WTC11 (cell line): ENCODE results near the gene RASGEF1C. TPM values are rescaled to one million over a fixed set of nuclear protein-coding genes. Genes with fewer than 3 reads are reported as not detected.

Experiments
- ATAC-seq: fragments of 200-7000 bp; cut with Tn5 transposase; 2 replicates; pipeline ENCODE4 v1.10.0; 2021; ENCODE audit warnings: mild to moderate bottlenecking, moderate library complexity
- CTCF ChIA-PET: fragments of 300-600 bp; sonication (Branson Sonifier 250); formaldehyde crosslinking; loops from one replicate; lab custom pipeline; 2021; ENCODE audit warnings: antibody characterized with exemption; lab: Charles Lee
- POLR2A ChIA-PET: fragments of 350-600 bp; sonication (Branson Sonifier 250); formaldehyde crosslinking; loops from one replicate; lab custom pipeline; 2021; ENCODE audit warnings: antibody characterized with exemption; lab: Charles Lee
- DNase-seq: peaks from one replicate; pipeline ENCODE4 v3.0.0; 2021; ENCODE audit warnings: low spot score
- H3K27ac Mint-ChIP-seq: 2 replicates; pipeline ENCODE4 v1.8.0; 2021; ENCODE audit warnings: mixed read lengths
- H3K27me3 Mint-ChIP-seq: 2 replicates; pipeline ENCODE4 v1.8.0; 2021; ENCODE audit warnings: low read depth, mild to moderate bottlenecking, moderate library complexity, mixed read lengths
- H3K36me3 Mint-ChIP-seq: 2 replicates; pipeline ENCODE4 v1.8.0; 2021; ENCODE audit warnings: mixed read lengths
- H3K4me1 Mint-ChIP-seq: 2 replicates; pipeline ENCODE4 v1.8.0; 2022; ENCODE audit warnings: mixed read lengths
- H3K4me3 Mint-ChIP-seq: 2 replicates; pipeline ENCODE4 v1.8.0; 2021; ENCODE audit warnings: mild to moderate bottlenecking, moderate library complexity, mixed read lengths
- H3K9me3 Mint-ChIP-seq: 2 replicates; pipeline ENCODE4 v1.8.0; 2021; ENCODE audit warnings: mixed read lengths
- ATF3 ChIP-seq: sonication (generic); formaldehyde crosslinking; conservative IDR thresholded peaks from 2 replicates; pipeline ENCODE4 v1.8.1; 2022; ENCODE audit warnings: mild to moderate bottlenecking, missing genetic modification reagents
- CBFB ChIP-seq: sonication (generic); formaldehyde crosslinking; IDR thresholded peaks from 2 replicates; pipeline ENCODE4 v1.8.1; 2022; ENCODE audit warnings: mild to moderate bottlenecking, low read depth, missing genetic modification reagents
- EMX1 ChIP-seq: fragments of 250-450 bp; sonication (Bioruptor Pico); IDR thresholded peaks from 2 replicates; pipeline ENCODE4 v1.8.0; 2021; ENCODE audit warnings: mild to moderate bottlenecking
- ETV6 ChIP-seq: sonication (generic); formaldehyde crosslinking; IDR thresholded peaks from 2 replicates; pipeline ENCODE4 v1.8.1; 2022; ENCODE audit warnings: mild to moderate bottlenecking, missing genetic modification reagents
- FOXP1 ChIP-seq: sonication (generic); formaldehyde crosslinking; IDR thresholded peaks from 2 replicates; pipeline ENCODE4 v1.8.0; 2022; ENCODE audit warnings: missing genetic modification reagents, mild to moderate bottlenecking, moderate library complexity, borderline replicate concordance
- GABPB1 ChIP-seq: sonication (generic); formaldehyde crosslinking; IDR thresholded peaks from 2 replicates; pipeline ENCODE4 v1.8.1; 2023; ENCODE audit warnings: mild to moderate bottlenecking, missing genetic modification reagents
- GRHL2 ChIP-seq: fragments of 250-450 bp; sonication (Bioruptor Pico); IDR thresholded peaks from 2 replicates; pipeline ENCODE4 v1.8.0; 2022; ENCODE audit warnings: mild to moderate bottlenecking, moderate library complexity; ENCODE audit not compliant: insufficient replicate concordance, severe bottlenecking
- HMGA2 ChIP-seq: fragments of 250-450 bp; sonication (Bioruptor Pico); IDR thresholded peaks from 2 replicates; pipeline ENCODE4 v1.4.0; 2021; ENCODE audit warnings: mild to moderate bottlenecking, moderate library complexity
- HMGXB4 ChIP-seq: sonication (generic); formaldehyde crosslinking; IDR thresholded peaks from 2 replicates; pipeline ENCODE4 v1.8.1; 2023; ENCODE audit warnings: mild to moderate bottlenecking, moderate library complexity, missing genetic modification reagents
- IRF2 ChIP-seq: sonication (generic); formaldehyde crosslinking; IDR thresholded peaks from 2 replicates; pipeline ENCODE4 v1.8.0; 2022; ENCODE audit warnings: low read depth, missing genetic modification reagents, borderline replicate concordance
- JUN ChIP-seq: sonication (generic); formaldehyde crosslinking; IDR thresholded peaks from 2 replicates; pipeline ENCODE4 v1.8.0; 2023; ENCODE audit warnings: mild to moderate bottlenecking, missing genetic modification reagents
- NFATC4 ChIP-seq: fragments of 250-450 bp; sonication (Bioruptor Pico); IDR thresholded peaks from 2 replicates; pipeline ENCODE4 v1.9.0; 2021; ENCODE audit warnings: mild to moderate bottlenecking
- NR3C1 ChIP-seq: sonication (generic); formaldehyde crosslinking; conservative IDR thresholded peaks from 2 replicates; pipeline ENCODE4 v1.8.1; 2023; ENCODE audit warnings: low read depth, mild to moderate bottlenecking, missing genetic modification reagents
- PRRX2 ChIP-seq: fragments of 250-450 bp; sonication (Bioruptor Pico); IDR thresholded peaks from 2 replicates; pipeline ENCODE4 v1.8.0; 2021; ENCODE audit warnings: mild to moderate bottlenecking
- SMAD3 ChIP-seq: sonication (generic); formaldehyde crosslinking; IDR thresholded peaks from 2 replicates; pipeline ENCODE4 v1.8.0; 2022; ENCODE audit warnings: missing genetic modification reagents, mild to moderate bottlenecking, borderline replicate concordance
- STAT6 ChIP-seq: sonication (generic); formaldehyde crosslinking; conservative IDR thresholded peaks from 2 replicates; pipeline ENCODE4 v1.8.1; 2023; ENCODE audit warnings: mild to moderate bottlenecking, low read depth, missing genetic modification reagents, moderate library complexity
- ZBTB43 ChIP-seq: sonication (generic); formaldehyde crosslinking; IDR thresholded peaks from 2 replicates; pipeline ENCODE4 v1.8.1; 2023; ENCODE audit warnings: mild to moderate bottlenecking, missing genetic modification reagents
- ZNF219 ChIP-seq: sonication (generic); formaldehyde crosslinking; IDR thresholded peaks from 2 replicates; pipeline ENCODE4 v1.8.0; 2023; ENCODE audit warnings: missing genetic modification reagents, mild to moderate bottlenecking, borderline replicate concordance
- ZNF263 ChIP-seq: sonication (generic); formaldehyde crosslinking; IDR thresholded peaks from 2 replicates; pipeline ENCODE4 v1.8.1; 2022; ENCODE audit warnings: low read depth, mild to moderate bottlenecking, moderate library complexity, missing genetic modification reagents
- total RNA-seq: library from RNA; stranded (reverse); gene quantifications from 3 replicates; pipeline ENCODE4 v1.2.3, GENCODE V29; 2021
- TF ChIP-seq, protein P1 (sequence below): fragments of 250-450 bp; sonication (Bioruptor Pico); IDR thresholded peaks from 2 replicates; pipeline ENCODE4 v1.9.0; 2021; ENCODE audit warnings: moderate library complexity, mild to moderate bottlenecking, inconsistent platforms, borderline replicate concordance
- TF ChIP-seq, protein P2 (sequence below): fragments of 250-450 bp; sonication (Bioruptor Pico); IDR thresholded peaks from 2 replicates; pipeline ENCODE4 v2.1.2; 2022; ENCODE audit warnings: mild to moderate bottlenecking, moderate library complexity
- TF ChIP-seq, protein P3 (sequence below): fragments of 250-450 bp; sonication (Bioruptor Pico); IDR thresholded peaks from 2 replicates; pipeline ENCODE4 v1.9.0; 2021; ENCODE audit warnings: mild to moderate bottlenecking
- TF ChIP-seq, protein P4 (sequence below): sonication (generic); formaldehyde crosslinking; IDR thresholded peaks from 2 replicates; pipeline ENCODE4 v1.8.0; 2023; ENCODE audit warnings: mild to moderate bottlenecking, missing genetic modification reagents

The RASGEF1C gene
- total RNA-seq, 1 experiment from 2014 or later, result 0.96 TPM

DNA sequence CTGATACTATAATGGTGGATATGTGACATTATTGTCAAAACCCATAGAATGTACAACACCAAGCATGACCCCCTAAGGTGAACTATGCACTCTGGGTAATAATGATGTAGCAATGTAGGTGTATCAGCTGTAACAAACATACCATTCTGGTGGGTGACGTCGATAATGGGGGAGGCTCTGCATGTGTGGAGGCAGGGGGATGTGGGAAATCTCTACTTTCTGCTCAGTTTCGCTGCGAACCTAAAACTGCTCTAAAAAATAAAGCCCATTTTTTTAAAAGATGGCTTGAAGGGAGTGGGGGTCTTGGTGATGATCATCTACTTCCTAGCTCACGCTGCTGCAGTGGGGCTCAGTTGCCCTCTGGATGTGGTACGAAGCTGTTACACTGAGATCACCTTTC is 51.1 kb downstream of the RASGEF1C start:
- ChIA-PET CTCF (no interaction called here), POLR2A (no interaction called here)
- Mint-ChIP-seq H3K36me3 (no peaks in the 10 kb centered on the region), H3K27ac (no peak overlapping the region), H3K9me3 (peaks cover 4% of the 10 kb centered on the region; the same call in 1 of the 2 replicates), H3K4me1 (no peaks in the 10 kb centered on the region), H3K4me3 (no peak overlapping the region), H3K27me3 (no peaks in the 10 kb centered on the region)
- ATAC-seq (no peak), DNase-seq (no peak)
- TF ChIP-seq CBFB (CRISPR knock-in tag) (no peak), JUN (CRISPR knock-in tag) (no peak), ZNF263 (no peak), PRRX2 (CRISPR knock-in tag) (no peak), IRF2 (no peak), ZNF219 (CRISPR knock-in tag) (no peak), NFATC4 (CRISPR knock-in tag) (no peak), ZBTB43 (no peak), SMAD3 (no peak), ETV6 (CRISPR knock-in tag) (no peak), NR3C1 (no peak), FOXP1 (CRISPR knock-in tag) (no peak), HMGXB4 (CRISPR knock-in tag) (no peak), HMGA2 (no peak), ATF3 (CRISPR knock-in tag) (no peak), GRHL2 (CRISPR knock-in tag) (no peak)
- TF ChIP-seq, protein P1, sequence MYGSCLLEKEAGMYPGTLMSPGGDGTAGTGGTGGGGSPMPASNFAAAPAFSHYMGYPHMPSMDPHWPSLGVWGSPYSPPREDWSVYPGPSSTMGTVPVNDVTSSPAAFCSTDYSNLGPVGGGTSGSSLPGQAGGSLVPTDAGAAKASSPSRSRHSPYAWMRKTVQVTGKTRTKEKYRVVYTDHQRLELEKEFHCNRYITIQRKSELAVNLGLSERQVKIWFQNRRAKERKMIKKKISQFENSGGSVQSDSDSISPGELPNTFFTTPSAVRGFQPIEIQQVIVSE (CRISPR knock-in tag), result no peak
- TF ChIP-seq, protein P2, sequence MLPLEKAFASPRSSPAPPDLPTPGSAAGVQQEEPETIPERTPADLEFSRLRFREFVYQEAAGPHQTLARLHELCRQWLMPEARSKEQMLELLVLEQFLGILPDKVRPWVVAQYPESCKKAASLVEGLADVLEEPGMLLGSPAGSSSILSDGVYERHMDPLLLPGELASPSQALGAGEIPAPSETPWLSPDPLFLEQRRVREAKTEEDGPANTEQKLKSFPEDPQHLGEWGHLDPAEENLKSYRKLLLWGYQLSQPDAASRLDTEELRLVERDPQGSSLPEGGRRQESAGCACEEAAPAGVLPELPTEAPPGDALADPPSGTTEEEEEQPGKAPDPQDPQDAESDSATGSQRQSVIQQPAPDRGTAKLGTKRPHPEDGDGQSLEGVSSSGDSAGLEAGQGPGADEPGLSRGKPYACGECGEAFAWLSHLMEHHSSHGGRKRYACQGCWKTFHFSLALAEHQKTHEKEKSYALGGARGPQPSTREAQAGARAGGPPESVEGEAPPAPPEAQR (CRISPR knock-in tag), result no peak

DNA sequence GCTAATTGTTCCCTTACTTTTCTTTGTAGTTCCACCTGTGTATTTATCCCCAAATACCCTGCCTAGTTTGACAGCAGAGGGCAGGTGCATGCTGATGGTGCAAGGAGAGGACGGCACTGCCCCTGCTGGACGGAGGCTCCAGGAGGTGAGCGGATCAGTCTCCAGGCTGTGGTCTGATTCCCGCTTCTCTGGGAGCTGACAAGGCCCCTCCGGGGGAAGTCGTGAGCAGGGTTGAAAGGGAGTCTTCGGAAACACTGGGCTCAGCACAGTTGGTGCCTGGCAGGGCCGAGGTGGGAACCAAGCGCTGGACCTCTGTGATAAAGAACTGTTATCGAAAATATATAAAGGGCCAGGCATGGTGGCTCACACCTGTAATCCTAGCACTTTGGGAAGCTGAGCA is 52.9 kb downstream of the RASGEF1C start:
- Mint-ChIP-seq H3K27me3 (no peaks in the 10 kb centered on the region), H3K27ac (no peak overlapping the region), H3K4me1 (no peaks in the 10 kb centered on the region), H3K4me3 (no peak overlapping the region), H3K36me3 (no peaks in the 10 kb centered on the region), H3K9me3 (peaks cover 4% of the 10 kb centered on the region; the same call in 1 of the 2 replicates)
- POLR2A ChIA-PET, result interaction anchor here (0.6 kb wide), 1 partner anchor 88 kb away, joined by 5 read pairs; no protein-coding TSS in a partner anchor
- CTCF ChIA-PET, result interaction anchor here (0.6 to 1.0 kb wide), 6 partner anchors 12 to 349 kb away, joined by 3 to 6 read pairs (median 4); no protein-coding TSS in a partner anchor
- peak; percentile 80 for ATAC-seq
- DNase-seq, result peak; percentile 47
- TF ChIP-seq, protein P3, sequence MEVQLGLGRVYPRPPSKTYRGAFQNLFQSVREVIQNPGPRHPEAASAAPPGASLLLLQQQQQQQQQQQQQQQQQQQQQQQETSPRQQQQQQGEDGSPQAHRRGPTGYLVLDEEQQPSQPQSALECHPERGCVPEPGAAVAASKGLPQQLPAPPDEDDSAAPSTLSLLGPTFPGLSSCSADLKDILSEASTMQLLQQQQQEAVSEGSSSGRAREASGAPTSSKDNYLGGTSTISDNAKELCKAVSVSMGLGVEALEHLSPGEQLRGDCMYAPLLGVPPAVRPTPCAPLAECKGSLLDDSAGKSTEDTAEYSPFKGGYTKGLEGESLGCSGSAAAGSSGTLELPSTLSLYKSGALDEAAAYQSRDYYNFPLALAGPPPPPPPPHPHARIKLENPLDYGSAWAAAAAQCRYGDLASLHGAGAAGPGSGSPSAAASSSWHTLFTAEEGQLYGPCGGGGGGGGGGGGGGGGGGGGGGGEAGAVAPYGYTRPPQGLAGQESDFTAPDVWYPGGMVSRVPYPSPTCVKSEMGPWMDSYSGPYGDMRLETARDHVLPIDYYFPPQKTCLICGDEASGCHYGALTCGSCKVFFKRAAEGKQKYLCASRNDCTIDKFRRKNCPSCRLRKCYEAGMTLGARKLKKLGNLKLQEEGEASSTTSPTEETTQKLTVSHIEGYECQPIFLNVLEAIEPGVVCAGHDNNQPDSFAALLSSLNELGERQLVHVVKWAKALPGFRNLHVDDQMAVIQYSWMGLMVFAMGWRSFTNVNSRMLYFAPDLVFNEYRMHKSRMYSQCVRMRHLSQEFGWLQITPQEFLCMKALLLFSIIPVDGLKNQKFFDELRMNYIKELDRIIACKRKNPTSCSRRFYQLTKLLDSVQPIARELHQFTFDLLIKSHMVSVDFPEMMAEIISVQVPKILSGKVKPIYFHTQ (CRISPR knock-in tag), result no peak
- TF ChIP-seq NFATC4 (CRISPR knock-in tag) (no peak), STAT6 (CRISPR knock-in tag) (no peak), EMX1 (no peak), GABPB1 (CRISPR knock-in tag) (no peak)
- TF ChIP-seq, protein P4, sequence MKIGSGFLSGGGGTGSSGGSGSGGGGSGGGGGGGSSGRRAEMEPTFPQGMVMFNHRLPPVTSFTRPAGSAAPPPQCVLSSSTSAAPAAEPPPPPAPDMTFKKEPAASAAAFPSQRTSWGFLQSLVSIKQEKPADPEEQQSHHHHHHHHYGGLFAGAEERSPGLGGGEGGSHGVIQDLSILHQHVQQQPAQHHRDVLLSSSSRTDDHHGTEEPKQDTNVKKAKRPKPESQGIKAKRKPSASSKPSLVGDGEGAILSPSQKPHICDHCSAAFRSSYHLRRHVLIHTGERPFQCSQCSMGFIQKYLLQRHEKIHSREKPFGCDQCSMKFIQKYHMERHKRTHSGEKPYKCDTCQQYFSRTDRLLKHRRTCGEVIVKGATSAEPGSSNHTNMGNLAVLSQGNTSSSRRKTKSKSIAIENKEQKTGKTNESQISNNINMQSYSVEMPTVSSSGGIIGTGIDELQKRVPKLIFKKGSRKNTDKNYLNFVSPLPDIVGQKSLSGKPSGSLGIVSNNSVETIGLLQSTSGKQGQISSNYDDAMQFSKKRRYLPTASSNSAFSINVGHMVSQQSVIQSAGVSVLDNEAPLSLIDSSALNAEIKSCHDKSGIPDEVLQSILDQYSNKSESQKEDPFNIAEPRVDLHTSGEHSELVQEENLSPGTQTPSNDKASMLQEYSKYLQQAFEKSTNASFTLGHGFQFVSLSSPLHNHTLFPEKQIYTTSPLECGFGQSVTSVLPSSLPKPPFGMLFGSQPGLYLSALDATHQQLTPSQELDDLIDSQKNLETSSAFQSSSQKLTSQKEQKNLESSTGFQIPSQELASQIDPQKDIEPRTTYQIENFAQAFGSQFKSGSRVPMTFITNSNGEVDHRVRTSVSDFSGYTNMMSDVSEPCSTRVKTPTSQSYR, result no peak
